Activated gamma-delta T cell treated with Interleukin-2 at 50 U/mL for 16 hours (primary cell): ENCODE results near the gene UPK1A.

ENCODE experiments used
- DNase-seq: peaks from one replicate; pipeline ENCODE4 v3.0.0-alpha.2; 2020

Gene UPK1A

DNA sequence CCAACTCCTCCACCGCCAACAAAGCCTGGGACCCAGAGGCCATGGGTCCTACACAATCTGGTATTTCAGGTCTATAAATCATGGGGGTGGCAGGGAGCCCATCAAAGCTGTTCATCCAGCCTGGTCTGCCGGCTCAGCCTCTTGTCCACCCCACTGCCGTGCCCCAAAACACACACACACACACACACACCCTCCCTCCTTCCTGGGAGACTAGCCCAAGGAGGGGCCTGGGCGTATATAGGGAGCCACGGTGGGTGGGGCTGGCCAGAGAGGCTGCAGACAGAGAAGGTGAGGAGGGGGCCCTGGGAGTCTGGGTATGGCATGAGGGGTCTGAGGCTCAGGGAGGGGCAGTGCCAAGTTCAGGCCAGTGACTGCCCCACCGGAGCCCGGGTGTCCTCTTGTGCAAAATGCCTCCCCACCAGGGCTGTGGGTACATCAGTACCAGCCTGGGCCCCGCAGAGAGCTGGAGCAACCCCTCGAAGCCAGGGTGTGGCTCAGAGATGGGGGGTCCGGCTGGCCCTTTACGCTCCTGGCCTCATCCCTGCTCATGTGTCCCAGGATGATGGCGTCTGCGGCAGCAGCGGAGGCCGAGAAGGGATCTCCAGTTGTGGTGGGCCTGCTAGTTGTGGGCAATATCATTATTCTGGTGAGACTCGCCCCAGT lies at the start of gene UPK1A:
Gene UPK1A (plus strand): TSS at position 267 of the 663 bp plus-strand sequence. CDS start 296 bp downstream, at position 563.
- no peak for DNase-seq

DNA sequence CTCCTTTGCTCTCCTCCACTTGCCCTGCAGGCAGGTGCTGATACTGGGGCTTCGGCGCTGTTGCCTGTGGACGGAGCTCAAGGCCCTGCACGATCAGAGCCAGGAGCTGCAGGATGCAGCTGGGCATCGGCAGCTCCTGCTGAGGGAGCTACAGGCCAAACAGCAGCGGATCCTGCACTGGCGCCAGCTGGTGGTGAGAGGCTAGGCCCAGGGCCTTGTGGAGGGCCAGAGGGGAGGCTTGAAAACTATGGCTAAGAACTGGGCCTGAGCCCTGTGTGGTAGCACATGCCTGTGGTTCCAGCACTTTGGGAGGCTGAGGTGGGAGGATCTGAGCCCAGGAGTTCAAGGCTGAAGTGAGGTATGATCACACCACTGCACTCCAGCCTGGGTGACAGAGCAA lies 47.5 kb upstream of the UPK1A start:
- DNase-seq, result no peak

DNA sequence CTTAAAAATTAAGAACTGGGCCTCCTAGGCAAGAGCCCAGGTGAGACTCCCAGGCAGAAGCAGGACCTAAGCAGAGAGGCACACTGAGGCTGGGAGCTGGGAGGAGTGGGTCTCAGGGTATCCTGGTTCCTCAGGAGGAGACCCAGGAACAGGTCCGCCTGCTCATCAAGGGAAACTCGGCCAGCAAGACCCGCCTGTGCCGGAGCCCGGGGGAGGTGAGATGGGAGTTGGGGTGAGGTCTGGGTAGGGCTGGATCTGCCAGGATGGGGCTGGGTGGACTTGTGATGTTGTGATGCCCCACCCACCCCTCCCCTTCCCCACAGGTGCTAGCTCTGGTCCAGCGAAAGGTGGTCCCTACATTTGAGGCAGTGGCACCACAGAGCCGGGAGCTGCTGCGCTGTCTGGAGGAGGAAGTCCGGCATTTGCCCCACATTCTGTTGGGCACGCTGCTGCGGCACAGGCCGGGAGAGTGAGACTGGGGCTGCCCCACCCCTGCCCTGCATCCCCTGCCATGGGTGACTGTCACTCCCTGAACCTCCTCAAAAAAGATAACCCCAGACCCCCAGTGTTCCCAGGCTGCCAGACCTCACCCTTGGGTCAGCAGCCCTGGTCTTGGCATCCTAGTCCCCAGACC lies 46.9 kb upstream of the UPK1A start:
- DNase-seq, result no peak

DNA sequence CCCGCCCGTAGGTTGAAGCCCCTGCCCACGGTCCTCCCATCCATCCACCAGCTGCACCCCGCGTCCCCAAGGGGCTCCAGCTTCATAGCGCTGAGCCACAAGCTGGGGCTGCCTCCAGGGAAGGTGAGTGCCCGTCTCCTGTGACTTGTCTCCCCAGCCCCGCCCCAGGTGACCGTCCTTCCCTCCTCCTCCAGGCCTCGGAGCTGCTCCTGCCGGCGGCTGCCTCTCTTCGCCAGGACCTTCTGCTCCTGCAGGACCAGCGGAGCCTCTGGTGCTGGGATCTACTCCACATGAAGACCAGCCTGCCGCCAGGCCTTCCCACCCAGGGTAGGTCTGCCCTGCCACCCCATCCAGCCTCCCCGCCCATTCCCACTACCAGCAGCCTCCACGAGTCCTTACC lies 46.3 kb upstream of the UPK1A start:
- no peak for DNase-seq

DNA sequence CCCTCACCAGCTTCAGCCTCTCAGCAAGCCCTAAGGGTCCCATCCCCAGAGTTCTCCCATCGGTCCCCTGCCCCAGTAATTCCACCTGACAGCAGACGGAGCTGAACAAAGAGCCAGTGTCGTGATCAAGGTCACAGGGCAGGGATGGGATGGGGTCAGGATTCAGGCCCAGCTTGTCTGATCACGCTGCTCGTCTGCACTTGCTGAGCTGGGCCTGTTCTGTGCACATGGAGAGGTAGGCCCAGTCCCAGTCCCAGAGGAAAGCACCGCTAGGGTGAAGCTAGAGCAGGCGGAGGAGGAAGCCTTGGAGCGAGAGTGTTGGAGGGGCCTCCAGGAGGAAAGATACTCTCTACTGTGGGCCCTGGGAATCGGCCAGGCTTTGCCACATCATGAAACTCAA lies 44.6 kb upstream of the UPK1A start:
- no peak for DNase-seq

DNA sequence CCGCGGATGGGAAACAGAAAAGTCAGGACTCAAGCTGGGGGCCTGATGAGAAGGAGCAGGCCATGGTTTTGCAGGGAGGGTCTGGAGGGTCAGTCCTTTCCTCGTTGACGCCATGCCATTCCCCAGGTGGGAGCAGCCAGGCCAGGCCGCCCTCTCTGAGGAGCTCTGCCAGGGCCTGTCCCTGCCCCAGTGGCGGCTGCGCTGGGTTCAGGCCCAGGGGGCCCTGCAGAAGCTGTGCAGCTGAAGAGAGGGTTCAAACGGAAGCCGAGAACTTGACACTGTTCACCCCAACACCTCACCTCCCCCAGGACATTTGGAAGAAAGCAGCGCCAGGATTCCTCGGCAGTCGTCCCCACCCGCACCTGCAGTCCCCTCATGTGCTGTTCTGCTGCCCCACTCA lies 43.6 kb upstream of the UPK1A start:
- DNase-seq, result no peak

DNA sequence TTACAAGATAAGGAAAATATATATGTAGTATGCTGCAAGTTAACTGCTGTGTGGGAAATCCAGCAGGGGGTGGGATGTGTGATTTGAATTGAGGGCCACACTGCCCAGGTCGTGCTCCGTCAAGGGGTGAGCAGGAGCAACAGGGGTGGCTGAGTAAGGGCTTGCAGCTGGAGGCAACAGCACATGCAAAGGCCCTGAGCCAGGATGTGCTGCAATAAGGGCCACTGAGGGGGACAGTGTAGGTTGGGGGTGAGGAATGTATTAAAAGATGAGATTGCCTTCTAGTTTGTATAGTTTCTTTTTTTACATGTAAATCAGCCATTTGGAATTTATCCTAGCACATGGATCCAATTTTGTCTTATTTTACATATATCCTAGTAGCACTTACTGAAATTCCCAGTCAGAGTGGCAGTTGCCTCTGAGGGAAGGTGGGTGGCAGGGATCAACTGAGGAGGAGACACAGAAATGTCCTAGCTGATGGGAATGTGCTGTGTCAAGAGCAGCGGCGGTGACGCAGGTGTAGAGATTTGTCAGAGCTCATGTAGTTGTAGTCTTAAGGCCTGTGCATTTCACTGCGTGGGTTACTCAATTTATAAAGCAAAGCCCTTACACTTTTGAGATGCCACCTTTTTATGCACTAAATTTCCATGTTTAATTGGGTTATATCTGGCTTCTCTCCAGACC lies 42.8 kb upstream of the UPK1A start:
- DNase-seq, result no peak

DNA sequence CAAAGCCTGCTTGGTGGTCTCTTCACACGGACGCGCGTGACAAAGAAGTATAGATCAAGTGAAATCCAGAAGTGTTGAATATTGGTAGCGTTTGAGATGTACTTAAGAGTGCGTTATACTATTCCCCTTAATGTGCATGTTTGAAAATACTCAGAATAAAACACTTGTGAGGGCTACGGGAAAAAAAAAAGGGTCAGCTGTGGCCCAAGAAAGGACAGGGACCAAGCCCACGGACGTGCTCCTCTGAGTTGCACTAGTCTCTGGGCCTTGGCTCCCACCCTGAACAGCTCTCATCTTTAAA lies 38.1 kb upstream of the UPK1A start:
- no peak for DNase-seq

DNA sequence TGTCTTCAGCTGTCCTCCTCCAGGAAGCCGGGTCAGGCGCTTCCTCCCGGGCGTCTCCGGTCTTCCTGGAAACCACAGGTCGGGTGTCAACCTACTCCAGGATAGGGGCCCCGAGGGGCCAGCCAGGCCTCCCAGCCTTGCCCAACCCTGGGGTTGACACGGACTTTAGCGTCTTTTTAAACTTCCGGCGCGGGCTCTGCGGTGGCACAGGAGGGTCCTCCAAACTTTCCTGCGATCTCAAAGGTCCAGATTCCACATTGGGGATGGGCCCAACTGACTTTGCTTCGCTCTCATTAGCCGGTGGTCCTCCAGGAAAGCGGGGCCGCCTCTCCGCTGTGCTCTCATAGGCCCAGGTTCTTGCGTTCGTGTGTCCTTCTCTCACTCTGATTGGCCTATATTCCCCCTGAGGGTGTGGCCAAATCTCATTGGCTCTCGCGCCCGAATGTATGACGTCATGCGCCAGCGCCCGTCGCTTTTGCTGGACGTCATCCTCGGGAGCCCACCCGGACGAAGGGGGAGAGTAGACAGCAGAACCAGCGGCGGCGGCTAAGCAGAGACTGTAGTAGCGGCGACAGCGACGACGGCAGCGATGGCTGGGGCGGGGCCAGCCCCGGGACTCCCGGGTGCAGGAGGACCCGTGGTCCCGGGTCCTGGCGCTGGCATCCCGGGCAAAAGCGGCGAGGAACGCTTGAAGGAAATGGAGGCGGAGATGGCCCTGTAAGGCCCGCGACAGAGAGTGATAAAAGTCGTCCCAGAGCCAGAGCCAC lies 37.6 kb upstream of the UPK1A start, which contains the start of gene RBM42:
Gene RBM42 (plus strand): TSS at position 472 of the 767 bp plus-strand sequence. CDS start 118 bp downstream, at position 590.
- DNase-seq, result peak; percentile 96

DNA sequence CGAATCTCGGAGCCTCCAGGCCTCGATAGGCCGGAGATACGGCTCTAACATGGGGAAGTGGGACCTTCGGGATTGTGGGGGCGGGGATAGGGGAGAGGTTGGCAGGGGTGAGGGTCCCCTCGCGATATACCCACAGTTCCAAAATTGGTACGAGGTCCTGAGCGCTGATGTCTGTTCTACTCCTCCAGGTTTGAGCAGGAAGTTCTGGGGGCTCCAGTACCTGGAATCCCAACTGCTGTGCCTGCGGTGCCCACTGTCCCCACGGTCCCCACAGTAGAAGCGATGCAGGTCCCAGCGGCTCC lies 37.0 kb upstream of the UPK1A start:
- no peak for DNase-seq

DNA sequence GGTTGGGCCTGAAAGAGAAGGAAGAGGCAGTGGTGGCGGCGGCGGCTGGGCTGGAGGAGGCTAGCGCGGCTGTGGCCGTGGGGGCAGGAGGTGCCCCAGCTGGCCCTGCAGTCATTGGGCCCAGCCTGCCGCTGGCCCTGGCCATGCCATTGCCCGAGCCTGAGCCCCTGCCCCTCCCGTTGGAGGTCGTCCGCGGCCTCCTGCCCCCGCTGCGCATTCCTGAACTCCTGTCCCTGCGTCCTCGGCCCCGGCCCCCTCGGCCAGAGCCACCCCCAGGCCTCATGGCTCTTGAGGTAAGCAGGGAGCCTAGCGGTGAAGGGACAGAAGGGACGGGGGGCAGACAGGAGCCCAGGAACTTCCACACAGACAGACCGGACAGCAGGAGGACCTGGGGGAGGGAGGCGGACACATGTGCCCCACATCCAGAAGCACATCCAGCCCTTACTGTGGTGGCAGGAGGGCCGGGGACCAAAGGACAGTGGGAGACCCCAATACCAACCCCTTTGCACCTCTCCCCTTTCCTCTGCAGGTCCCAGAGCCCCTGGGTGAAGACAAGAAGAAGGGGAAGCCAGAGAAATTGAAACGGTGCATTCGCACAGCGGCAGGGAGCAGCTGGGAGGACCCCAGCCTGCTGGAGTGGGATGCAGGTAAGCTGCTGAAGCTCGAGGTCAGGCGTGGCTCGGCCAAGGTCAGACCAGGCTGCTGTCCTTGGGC lies 32.4 kb upstream of the UPK1A start:
- DNase-seq, result no peak

DNA sequence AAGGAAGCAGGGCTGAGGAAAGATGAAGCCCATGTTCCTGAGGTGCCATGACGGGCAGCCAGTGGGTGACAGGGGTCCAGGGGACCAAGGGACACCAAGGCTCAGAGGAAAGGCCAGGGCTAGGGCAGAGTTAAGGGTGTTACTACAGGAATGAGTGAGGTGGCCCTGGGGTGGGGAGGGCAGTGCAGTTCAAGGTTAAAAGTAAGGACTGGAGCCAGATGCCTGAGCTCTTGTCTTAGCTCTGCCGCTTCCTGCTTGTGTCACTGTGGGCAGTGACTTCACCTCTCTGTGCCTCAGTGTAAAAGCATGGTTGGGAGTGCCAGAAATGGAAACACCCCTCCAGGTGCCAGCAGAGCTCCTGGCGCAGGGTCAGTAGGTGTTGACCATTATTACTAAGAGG lies 29.7 kb upstream of the UPK1A start:
- DNase-seq, result no peak

DNA sequence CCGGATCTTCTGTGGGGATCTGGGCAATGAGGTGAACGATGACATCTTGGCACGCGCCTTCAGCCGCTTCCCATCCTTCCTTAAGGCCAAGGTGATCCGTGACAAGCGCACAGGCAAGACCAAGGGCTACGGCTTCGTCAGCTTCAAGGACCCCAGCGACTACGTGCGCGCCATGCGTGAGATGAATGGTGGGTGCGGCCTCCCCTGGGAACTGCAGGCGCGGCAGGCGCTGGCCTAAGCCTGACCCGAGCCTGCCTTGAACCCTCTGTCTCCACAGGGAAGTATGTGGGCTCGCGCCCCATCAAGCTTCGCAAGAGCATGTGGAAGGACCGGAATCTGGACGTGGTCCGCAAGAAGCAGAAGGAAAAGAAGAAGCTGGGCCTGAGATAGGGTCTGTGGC lies 29.2 kb upstream of the UPK1A start:
- no peak for DNase-seq

DNA sequence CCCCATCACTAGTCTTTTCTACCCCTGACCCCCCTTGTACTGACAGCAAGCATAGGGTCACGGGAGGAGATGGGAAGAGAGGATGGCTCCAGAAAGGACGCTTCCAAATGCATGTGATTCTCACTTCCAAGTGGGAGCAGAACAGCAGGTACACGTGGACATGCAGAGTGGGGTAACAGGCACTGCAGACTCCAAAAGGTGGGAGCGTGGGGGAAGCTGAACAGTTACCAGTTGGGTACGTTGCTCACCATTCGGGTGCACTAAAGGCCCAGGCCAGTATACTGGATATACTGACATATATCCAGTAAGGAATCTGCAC lies 27.0 kb upstream of the UPK1A start:
- no peak for DNase-seq

DNA sequence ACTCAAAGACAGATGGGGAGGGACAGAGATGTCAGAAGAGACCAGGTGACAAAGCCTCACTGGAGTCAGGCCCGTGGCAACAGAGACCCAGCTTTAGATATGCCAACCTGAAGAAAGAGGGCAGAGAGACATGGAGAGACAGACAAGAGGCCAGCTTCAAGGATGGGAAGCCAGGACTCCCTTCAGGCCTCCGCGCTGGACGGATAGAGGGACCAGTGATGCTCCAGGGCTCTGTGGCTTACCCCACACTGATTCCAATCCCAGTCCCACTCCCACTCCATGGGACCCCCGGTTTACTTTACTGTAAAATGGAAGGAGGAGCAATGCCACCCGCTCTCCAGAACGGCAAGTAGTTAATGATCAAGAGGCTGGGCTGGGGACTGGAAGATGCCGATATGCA lies 26.5 kb upstream of the UPK1A start:
- DNase-seq, result no peak

DNA sequence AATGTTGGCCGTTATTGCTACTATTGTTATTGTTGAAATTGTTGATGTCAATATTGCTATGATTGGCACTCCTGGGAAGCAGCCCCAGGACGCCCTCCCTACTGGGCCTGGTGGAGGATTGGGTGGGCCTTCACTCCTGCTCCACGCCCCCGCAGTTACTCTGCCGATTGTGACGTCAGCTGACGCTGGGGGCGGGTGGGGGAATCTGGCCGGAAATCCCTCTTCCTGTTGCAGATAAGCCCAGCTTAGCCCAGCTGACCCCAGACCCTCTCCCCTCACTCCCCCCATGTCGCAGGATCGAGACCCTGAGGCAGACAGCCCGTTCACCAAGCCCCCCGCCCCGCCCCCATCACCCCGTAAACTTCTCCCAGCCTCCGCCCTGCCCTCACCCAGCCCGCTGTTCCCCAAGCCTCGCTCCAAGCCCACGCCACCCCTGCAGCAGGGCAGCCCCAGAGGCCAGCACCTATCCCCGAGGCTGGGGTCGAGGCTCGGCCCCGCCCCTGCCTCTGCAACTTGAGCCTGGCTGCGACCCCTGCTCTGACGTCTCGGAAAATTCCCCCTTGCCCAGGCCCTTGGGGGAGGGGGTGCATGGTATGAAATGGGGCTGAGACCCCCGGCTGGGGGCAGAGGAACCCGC lies 24.7 kb upstream of the UPK1A start, which contains the start of gene ETV2:
Gene ETV2 (plus strand): TSS at position 231 of the 637 bp plus-strand sequence. CDS start 716 bp downstream, outside the sequence.
- peak; percentile 46 for DNase-seq

DNA sequence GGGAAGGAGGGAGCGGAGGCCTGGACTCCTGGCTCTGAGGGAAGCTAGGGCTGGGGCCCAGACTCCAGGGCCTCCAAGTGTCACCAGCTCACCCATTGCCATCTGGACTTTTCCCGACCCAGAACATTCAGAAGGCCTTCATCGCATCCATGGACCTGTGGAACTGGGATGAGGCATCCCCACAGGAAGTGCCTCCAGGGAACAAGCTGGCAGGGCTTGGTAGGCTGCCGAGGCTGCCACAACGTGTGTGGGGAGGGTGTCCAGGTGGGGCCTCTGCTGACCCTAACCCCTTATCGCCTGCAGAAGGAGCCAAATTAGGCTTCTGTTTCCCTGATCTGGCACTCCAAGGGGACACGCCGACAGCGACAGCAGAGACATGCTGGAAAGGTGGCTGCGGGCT lies 24.0 kb upstream of the UPK1A start:
- no peak for DNase-seq

DNA sequence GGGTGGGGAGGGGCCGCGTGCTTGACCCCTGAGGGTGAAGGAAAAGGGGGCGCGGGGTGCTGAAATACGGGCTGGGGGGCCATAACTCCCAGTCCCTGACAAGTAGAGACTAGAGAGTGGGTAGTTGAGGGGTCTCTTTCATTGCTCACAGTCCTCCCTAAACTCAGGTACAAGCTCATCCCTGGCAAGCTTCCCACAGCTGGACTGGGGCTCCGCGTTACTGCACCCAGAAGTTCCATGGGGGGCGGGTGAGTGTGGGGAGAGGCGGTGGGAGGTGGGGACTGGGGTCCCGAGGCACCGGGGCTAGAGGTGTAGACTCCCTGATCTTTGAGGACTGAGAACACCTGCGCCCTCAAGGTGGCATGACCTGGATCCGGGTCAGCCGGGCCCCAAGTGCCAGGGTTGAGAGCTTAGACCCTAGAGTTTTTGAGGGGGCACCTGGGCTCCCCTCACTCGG lies 23.5 kb upstream of the UPK1A start:
- DNase-seq, result no peak

DNA sequence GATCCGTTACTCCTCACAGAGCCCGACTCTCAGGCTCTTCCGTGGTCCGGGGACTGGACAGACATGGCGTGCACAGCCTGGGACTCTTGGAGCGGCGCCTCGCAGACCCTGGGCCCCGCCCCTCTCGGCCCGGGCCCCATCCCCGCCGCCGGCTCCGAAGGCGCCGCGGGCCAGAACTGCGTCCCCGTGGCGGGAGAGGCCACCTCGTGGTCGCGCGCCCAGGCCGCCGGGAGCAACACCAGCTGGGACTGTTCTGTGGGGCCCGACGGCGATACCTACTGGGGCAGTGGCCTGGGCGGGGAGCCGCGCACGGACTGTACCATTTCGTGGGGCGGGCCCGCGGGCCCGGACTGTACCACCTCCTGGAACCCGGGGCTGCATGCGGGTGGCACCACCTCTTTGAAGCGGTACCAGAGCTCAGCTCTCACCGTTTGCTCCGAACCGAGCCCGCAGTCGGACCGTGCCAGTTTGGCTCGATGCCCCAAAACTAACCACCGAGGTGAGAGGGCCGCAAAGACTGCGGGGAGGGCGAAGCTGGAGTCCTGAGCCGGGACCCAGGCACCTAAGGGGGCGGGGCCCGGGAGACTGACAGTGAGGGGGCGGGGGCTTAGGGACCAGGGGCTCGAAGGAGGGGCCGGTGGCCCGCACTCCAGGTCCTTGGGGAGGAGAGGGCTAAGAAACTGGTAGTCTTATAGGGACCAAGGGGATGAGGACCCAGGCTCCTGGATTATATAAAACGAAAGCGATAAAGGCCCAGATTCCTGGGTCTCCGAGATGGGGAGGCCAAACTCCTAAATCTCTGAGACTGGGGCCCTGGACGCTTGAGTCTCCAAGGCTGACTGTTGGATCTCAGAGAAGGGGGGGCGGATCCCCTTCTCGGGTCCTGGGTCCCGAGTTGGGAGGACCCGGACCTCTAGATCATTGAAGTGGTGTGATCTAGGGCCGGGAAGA lies 22.8 kb upstream of the UPK1A start:
- DNase-seq, result peak; percentile 75

DNA sequence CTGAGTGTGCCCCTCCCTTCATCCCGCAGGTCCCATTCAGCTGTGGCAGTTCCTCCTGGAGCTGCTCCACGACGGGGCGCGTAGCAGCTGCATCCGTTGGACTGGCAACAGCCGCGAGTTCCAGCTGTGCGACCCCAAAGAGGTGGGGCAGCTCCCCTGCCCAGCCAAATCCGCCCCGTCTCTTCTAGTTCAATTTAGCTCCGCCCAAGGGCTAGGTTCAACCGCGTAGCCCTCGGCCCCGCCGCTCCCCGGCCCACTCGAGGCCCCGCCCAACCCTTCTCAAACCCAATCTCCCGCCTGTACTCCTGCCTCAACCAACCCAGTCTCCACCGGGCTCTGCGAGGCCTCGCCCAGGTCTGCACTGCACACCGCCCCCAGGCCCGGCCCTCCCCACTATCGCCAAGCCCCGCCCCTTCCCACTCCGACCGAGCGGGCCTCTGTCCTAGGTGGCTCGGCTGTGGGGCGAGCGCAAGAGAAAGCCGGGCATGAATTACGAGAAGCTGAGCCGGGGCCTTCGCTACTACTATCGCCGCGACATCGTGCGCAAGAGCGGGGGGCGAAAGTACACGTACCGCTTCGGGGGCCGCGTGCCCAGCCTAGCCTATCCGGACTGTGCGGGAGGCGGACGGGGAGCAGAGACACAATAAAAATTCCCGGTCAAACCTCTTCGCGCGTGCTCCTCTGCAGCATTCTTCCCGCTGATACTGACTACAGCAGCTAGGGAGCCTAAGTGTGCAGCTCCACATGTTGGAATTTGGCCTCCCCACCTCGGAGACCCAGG lies 21.9 kb upstream of the UPK1A start:
- DNase-seq, result peak; percentile 93
